Measurements from ENCODE around the gene SRP72.
"Not testable (repeated sequence)": the region's sequence is repeated elsewhere in the genome, so short reads cannot be mapped to it uniquely, and the experiment has no call there.

SRP72 gene, protein sequence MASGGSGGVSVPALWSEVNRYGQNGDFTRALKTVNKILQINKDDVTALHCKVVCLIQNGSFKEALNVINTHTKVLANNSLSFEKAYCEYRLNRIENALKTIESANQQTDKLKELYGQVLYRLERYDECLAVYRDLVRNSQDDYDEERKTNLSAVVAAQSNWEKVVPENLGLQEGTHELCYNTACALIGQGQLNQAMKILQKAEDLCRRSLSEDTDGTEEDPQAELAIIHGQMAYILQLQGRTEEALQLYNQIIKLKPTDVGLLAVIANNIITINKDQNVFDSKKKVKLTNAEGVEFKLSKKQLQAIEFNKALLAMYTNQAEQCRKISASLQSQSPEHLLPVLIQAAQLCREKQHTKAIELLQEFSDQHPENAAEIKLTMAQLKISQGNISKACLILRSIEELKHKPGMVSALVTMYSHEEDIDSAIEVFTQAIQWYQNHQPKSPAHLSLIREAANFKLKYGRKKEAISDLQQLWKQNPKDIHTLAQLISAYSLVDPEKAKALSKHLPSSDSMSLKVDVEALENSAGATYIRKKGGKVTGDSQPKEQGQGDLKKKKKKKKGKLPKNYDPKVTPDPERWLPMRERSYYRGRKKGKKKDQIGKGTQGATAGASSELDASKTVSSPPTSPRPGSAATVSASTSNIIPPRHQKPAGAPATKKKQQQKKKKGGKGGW

DNA sequence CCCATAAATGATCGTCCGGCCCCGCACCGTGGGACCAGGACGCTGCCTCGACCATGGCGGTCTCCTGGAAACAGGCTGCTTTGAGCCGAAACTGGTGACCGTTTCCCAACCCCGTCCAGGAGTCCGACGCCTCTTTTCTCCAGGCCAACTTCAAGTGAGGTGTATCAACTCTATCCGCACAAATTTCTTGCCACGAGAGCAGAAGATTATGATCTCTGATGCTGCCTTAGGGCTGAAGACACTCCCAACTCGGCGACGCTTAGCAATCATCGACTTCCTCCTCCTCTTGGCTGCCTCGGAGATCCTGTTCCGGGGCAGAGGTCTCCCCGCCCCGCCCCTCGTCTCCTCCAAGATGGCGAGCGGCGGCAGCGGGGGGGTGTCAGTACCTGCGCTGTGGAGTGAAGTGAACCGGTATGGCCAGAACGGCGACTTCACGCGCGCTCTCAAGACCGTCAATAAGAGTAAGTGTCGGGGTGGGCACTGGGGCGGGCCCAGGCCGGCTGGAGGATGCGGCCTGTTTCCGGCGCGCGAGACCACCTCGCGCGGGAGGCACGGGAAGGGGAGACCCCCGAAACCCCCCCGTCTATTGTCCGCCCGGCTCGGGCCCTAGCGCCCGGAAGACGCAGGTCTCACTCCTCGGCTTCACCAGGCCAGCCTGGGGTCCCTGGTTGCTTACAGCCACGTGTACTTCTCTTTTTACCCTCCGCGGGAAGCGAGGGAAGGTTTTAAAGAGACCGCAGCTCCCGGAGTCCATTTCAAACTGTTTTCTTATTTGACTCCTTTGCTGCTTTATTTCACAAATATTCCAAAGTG, at the start of gene SRP72:
Gene SRP72, plus strand, starts transcription at position 334 of the 813 bp plus-strand sequence. Its CDS starts 19 bp downstream, at position 353.
- peak; percentile 80 to 84 for DNase-seq

DNA sequence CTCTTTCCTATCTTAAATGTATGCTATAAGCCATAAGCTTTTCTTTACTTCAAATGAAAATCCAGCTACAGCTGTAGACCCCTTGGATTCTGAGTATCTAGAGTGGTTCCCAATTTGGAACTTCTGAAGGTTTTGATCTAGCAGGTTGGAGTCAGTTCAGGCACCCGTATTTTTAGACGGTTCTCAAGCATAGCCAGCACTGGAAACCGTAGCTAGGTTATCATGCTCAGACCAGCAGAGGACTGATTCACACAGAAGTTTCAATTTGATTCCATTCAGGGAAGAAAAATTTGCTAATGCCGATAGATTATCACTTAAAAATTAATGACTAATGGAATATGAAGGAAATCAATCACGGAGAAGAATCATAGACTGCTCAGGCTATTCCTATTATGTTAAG, 43.2 kb upstream of the SRP72 start:
- no peak for DNase-seq

DNA sequence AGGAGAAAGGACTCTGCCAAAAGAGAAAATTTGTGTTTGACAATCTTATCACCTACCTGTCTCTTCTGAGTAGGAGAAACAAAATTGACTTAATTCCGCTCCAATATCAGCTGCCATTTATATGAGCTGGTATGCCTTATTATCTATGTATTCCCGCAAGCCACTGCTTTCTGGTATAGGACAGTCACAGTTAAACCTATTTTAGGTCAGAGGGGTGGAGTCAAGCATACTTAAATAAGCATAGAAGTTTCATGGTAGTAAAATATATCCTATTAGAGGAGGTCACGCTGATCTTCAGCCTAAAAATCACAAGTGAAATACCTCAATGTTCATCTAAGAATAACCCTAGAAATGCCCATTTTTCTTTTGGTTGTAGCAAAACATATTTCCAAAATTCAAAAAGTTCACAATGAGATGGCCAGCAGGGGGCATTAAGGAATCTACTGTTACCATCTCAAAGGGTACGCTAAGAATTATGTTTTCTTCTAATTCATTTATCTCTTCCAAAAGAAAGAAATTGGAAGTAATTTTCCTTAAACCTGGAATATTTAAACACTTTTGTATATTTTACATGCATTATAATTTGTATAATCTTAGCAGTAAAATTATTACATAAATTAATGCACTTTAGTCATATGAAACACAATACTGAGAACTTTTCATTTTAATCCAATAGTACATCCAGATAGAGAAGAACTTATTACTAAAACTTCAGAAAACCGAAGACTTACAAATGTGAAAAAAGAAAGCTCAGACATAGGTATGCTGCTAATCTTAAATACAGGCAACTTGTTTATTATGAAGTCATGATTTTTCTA, 42.5 kb upstream of the SRP72 start:
- DNase-seq = peak; percentile 37 to 43

DNA sequence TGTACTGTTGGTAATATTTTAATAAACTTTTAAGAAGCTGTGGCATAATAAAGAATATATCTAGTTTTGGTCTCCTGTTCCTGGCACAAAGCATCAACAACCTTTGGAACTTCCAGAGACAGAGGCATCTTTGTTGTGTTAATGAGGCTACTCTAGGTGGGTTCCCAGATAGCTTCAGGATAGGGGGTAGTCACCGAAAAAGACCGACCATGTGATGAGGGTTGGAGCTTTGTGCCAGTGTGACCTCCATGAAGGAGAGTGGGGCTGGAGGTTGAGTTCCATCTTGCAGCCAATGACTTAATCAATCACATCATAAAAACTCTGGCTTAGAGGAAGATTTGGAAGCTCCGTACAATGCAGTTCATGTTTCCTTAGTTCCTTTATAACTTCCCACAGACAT, 41.9 kb upstream of the SRP72 start:
- no peak for DNase-seq

DNA sequence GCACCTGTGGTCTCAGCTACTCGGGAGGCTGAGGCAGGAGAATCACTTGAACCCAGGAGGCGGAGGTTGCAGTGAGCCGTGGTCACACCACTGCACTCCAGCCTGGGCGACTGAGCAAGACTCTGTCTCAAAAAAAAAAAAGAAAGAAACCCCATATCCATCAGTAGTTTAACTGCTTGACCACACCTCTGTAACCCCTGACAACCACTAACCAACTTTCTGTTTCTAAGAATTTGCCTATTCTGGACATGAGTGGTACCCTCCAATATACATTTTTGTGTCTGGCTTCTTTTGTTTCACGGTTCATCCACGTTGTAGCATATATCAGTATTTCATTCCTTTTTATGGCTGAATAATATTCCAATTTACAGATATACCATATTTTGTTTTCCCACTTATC, 41.1 kb upstream of the SRP72 start:
- DNase-seq = no peak

DNA sequence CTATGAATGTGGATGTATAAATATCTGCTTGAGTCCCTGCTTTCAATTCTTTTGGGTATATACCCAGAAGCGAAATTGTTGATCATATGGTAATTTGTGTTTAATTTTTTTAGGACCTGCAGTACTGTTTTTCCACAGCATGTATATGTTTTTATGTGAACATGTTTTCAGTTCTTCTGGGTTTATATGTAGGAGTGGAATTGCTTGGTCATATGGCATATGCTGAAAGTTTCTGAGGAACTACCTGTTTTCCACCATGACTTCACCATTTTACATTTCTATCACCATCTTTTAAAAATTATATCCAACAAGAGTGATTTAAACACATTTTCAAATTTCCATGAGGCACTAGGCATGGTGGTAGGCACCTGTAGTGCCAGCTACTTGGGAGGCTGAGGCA, 40.2 kb upstream of the SRP72 start:
- DNase-seq = no peak

DNA sequence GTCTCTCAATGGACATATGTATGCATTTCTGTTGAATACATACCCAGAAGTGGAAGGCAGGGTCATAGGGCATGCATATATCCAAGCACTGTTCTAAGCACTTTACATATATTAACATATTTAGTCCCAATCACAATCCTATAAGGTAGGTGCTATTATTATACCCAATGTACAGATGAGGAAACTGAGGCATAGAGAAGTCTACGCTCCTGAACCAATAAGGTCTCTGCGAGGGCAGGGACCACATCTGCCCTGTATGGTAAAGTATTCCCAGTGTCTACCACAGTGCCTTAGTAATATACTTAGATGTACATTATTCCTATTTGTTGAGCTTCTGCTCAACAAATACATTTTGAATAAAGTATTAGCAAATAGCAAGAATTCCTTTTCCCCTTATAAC, 37.2 kb upstream of the SRP72 start:
- no peak for DNase-seq

DNA sequence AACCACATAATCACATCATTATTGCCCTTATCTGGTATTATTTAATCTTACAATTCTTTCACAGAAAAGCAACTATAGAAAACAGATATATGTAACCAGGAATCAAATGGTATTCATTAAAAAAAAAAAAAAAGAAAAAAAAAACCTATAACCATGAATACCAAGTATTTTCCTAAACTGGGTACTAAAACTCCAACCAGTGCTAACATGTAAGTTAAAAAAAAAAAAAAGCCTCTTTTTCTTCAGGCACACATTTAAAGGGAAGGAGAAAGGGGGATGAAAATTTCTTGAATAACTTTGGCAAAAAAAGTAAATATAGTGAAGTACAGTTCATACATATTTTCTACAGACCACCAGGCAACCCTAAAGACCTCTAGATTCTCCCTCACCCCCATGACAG, 34.1 kb upstream of the SRP72 start:
- no peak for DNase-seq

DNA sequence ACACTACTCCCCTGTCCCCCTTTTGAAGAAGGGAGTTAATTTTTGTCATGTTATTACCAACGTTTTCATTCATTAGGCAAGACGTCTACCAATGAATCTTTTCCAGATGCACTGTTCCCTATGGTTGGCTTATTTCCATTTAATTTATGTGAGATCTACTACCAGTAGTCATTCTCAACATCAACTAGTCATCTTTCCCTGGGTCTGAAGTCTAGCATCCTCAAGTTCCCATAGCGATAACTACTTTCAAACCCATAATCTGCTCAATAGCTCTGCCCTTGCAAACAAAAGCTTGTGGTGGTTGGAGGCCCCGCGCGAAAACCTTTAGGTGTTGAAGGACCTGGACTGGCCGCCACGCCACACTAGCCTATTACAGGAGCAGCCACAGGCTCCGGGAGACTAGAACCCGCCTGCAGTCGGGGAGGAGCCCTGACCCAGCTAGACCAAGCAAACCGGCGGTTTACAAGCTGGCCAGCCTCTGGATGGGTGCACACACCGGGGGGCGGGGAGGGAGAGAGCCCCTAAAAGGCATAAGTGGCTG, 32.7 kb upstream of the SRP72 start:
- DNase-seq = peak; percentile 33 to 57

DNA sequence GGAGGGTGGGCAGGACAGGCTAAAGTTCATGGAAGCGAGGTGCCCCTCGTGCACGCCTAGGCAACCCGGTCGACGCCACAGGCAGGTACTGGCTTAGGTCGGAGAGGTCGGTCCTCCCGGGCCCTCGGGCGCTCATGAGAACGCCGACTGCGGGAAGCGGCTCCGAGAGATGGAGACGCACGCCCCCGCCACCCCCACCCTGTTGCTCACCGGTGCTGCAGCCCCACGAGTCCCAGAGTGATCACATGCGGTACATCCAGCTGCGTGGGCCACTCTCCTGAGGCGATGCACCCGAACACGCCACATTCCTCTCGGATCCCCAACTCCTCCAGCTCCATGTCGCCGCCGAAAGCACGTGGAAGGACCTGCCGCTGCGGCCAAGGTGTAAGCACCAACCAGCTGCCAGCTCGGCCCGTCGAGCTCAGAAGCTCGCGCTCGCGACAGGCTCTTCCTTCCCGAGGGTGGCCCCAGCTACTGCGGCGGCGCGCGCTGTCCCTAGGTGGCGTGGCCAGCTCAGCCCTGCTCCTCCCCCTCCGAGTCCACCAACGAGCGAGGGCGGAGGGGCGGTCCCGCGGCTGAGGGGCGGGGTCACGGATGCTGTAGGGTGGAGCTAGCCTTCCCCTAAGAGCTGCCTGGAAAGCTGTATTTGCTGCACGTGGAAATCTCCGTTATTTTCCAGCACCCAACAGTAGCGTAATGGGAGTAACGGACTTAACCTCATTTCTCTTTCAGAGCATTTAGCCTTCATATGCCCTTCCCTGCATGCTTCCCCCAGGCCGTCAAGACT, 32.1 kb upstream of the SRP72 start, which contains the start of gene PPAT:
Gene PPAT, minus strand, starts transcription at position 476 of the 787 bp plus-strand sequence. Its CDS starts 138 bp downstream, at position 338.
- peak; percentile 93 to 95 for DNase-seq

DNA sequence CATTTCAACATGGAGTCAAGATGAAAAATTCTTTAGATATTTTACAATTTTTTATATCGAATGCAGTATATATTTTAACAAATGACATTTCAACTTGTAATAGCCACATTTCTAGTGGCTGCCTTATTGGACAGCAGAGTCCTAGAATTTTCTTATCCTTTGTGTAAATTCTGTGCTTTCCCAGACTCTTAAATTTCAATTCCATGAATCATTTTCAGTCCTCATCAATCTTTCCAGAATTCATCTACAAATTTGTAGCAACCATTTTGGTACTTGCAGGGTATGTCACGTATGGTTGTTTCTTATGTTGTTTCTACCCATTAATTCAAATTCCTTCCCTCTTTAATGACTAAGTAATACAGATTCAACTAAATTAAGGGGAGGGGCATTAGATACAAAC, 28.7 kb upstream of the SRP72 start:
- no peak for DNase-seq

DNA sequence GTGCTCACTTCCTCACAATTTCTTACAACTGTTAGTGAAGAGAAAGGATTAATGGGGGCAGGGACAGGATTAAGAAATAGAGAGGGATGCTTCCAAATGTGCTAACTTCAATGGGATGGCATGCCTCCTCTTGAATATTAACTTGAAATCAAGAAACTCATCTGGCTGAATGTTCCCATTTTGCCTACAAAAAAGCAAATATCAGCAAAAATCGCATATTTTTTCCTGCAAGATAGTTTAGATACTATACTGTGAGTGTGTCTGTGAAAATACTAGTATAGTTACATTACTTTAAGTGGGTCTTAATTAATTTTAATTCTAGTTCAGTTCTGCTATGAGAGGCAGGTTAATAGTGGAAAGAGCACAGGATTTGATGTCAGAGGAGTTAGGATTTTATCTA, 26.4 kb upstream of the SRP72 start:
- DNase-seq = no peak

DNA sequence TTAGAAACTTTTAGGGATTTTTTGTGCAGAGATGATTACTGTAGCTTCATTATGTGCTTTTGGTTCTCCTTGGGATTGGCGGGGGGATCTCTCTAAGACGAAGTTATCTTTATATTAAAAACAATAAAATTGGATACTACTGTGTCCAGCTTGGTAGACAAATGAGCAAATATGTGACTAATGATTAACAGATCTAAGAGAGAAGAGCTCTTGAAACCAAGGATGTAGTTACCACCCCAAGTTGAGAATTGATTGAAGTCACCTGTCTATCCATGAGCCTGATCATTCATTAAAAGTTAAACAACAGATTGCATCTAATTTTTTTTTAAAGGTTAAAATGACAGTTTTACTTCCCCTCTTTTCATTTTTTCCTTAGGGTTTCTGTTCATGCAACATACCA, 22.7 kb upstream of the SRP72 start:
- DNase-seq = no peak

DNA sequence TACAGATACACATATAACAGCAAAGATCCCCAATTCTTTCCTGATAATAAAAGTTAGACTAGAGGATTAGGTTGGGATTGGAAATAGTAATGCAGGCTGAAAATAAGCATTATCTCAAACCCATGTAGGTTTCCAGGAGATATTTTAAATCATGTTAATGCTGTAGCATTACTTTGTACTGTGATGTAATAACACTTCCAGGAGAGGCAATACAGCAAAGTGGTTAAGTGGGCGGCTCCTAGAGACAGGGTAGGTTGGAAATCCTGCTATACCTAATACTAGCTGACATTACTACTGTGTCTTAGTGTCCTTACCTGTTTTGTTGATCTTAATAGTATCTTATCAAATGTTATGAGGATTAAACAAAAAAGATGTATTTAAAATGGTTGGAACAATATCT, 21.7 kb upstream of the SRP72 start:
- DNase-seq = no peak

DNA sequence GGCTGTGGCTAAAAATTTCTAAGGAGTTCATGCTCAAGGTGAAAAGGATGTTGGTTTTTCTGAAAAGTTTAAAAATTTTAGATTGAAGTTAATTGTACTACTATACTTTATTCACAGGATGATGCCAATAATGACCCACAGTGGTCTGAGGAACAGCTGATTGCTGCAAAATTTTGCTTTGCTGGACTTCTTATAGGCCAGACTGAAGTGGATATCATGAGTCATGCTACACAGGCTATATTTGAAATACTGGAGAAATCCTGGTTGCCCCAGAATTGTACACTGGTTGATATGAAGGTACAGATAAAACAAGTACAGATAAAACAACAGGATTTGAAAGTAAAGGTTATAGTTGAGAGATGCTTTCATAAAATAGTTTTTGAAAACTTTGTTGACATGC, 19.1 kb upstream of the SRP72 start:
- no peak for DNase-seq

DNA sequence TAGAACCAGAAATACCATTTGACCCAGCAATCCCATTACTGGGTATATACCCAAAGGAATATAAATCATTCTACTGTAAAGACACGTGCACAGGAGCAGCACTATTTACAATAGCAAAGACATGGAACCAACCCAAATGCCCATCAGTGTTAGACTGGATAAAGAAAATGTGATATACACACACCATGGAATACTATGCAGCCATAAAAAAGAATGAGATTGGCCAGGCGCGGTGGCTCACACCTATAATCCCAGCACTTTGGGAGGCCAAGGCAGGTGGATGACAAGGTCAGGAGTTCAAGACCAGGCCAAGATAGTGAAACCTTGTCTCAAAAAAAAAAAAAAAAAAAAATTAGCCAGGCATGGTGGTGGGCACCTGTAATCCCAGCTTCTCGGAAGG, 17.9 kb upstream of the SRP72 start:
- not testable (repeated sequence) for DNase-seq

DNA sequence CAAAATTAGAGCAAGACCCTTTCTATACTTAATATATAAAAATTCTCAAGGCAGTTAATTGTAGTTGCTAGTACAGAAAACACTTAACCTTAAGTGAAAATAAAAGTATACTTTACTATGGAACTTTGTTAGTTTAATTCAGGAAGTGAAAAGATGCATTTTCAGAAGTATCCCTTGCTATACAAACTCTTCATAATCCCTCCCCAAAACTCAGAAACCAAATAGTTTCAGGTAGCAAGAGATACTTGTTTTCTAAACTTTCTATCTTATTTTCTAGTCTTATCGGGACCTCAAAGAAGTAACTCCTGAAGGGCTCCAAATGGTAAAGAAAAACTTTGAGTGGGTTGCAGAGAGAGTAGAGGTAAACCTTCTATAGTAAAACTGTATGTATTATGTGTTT, 17.1 kb upstream of the SRP72 start:
- DNase-seq = no peak

DNA sequence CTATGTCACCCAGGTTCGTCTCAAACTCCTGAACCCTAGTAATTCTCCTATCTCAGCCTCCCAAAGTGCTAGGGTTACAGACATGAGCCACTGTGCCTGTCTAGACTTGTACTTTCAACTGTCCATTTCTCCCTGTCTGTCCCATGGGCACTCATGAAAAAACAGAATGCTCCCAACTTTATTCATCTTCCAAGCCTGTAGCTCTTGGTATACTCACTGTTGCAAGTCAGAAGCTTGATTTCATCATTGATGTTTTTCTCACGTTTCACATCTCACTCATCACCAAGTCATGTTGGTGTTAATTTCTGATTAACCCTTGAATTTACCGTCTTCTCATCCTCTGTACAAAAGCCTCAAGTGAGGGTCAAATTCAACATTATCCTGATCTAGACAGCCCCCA, 7.3 kb upstream of the SRP72 start:
- DNase-seq = no peak

DNA sequence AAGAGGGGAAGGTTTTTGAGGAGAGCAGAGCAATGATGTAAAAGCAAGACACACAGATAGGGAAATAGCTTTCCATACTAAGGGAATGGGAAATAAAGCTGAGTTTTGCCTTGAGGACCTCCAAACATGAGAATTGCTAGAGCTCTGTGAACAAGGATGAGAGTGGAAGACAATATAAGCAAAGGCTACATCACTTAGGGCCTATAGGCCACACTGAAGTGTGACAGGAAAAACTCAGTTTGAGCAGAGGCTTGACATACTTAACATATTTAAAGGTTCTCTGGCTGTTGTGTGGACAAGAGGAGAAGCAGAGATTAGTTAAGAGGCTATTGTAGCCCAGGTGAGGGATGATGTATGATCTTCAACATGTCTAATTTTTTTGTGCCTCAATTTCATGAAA, 5.3 kb upstream of the SRP72 start:
- DNase-seq = no peak

DNA sequence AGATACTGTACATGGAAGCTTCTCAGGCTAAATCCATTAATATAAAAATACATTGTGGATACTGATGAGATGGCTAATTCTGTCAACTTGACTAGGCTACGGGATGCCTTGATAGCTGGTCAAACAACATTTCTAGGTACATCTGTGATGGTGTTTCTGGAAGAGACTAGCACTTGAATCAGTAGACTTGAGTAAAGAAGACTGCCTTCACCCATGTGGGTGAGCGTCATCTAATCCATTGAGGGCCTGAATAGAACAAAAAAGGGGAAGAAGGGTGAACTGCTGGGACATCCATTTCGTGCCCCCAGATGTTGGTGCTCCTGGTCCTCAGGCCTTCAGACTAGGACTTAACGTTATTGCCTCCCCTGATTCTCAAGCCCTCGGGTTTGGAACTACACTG, 3.7 kb upstream of the SRP72 start:
- DNase-seq = no peak

DNA sequence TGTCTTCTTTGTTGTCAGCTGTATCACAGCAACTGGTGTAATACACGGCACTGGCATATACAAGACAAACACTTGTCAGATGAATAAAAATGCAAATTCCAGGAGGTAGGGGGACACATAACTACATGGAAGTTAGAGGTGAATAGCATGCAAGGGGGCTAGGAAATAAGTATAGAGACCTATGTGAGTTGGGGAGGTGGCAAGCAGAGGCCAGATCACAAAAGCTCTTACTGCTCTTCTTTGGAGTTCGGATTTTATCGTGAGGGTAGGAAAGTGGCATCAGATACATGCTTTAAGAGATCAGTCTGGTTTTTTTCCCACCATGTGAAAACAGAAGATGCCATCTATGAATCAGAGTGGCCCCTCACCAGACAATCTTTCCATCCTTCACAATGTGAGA, 2.8 kb upstream of the SRP72 start:
- DNase-seq = no peak
